H7 (cell line): ENCODE data around the gene NPTN. TPM values are rescaled to one million over a fixed set of nuclear protein-coding genes. Genes with fewer than 3 reads are reported as not detected.

Source experiments
- DNase-seq: peaks from one replicate; pipeline ENCODE4 v3.0.0; 2012
- H3K27me3 ChIP-seq: 2 replicates; pipeline ENCODE4 v1.6.0; 2011; ENCODE audit warnings: mild to moderate bottlenecking, low read length; ENCODE audit not compliant: control insufficient read depth, insufficient read depth
- H3K36me3 ChIP-seq: replicated peaks from 2 replicates; pipeline ENCODE4 v1.5.1; 2011; ENCODE audit warnings: low read length; ENCODE audit not compliant: control insufficient read depth, insufficient read depth
- H3K4me3 ChIP-seq: 2 replicates; pipeline ENCODE4 v1.5.1; 2011; ENCODE audit warnings: low read depth, mild to moderate bottlenecking, control low read depth, low read length, moderate library complexity; ENCODE audit not compliant: insufficient read depth
- total RNA-seq: library from RNA; depleted of rRNA; stranded (reverse); fragments of >200 nt; shearing (Covaris generic); gene quantifications from 2 replicates; pipeline ENCODE4 v1.2.3, GENCODE V29; 2014

Gene NPTN
- total RNA-seq, 1 experiment from 2014 or later: 85.4 TPM

- no peaks in the 10 kb centered on the region for H3K36me3 ChIP-seq
- DNase-seq: no peak
- H3K4me3 ChIP-seq: no peak overlapping the region
- no peaks in the 10 kb centered on the region for H3K27me3 ChIP-seq
Measured at GRCh38 chr15:73621286-73621826, 11.8 kb downstream of the NPTN start.

- no peak for DNase-seq
- H3K4me3 ChIP-seq: no peak overlapping the region
- H3K36me3 ChIP-seq: no peaks in the 10 kb centered on the region
- no peaks in the 10 kb centered on the region for H3K27me3 ChIP-seq
Measured at GRCh38 chr15:73620078-73620477, 13.1 kb downstream of the NPTN start.

- Histone ChIP-seq H3K4me3 (no peak overlapping the region), H3K36me3 (no peaks in the 10 kb centered on the region), H3K27me3 (no peaks in the 10 kb centered on the region)
- DNase-seq: no peak
Measured at GRCh38 chr15:73617913-73618312, 15.3 kb downstream of the NPTN start.

- DNase-seq: no peak
- H3K36me3 ChIP-seq: no peaks in the 10 kb centered on the region
- no peak overlapping the region for H3K4me3 ChIP-seq
- no peaks in the 10 kb centered on the region for H3K27me3 ChIP-seq
Measured at GRCh38 chr15:73617301-73617831, 15.8 kb downstream of the NPTN start.

- Histone ChIP-seq H3K27me3 (no peaks in the 10 kb centered on the region), H3K4me3 (no peak overlapping the region), H3K36me3 (no peaks in the 10 kb centered on the region)
- DNase-seq: no peak
Measured at GRCh38 chr15:73608941-73609340, 24.2 kb downstream of the NPTN start.

GRCh38 chr15:73608475-73608874 is 24.7 kb downstream of the NPTN start:
- H3K27me3 ChIP-seq: no peaks in the 10 kb centered on the region

GRCh38 chr15:73607843-73608242 is 25.3 kb downstream of the NPTN start:
- Histone ChIP-seq H3K36me3 (no peaks in the 10 kb centered on the region), H3K27me3 (no peaks in the 10 kb centered on the region), H3K4me3 (no peak overlapping the region)
- DNase-seq: no peak

More at GRCh38 chr15:73608475-73608874, 24.7 kb downstream of the NPTN start:
- H3K4me3 ChIP-seq: no peak overlapping the region
- DNase-seq: no peak
- H3K36me3 ChIP-seq: no peaks in the 10 kb centered on the region

GRCh38 chr15:73607405-73607804 is 25.8 kb downstream of the NPTN start:
- H3K4me3 ChIP-seq: no peak overlapping the region
- no peaks in the 10 kb centered on the region for H3K36me3 ChIP-seq
- DNase-seq: no peak
- H3K27me3 ChIP-seq: no peaks in the 10 kb centered on the region

- Histone ChIP-seq H3K36me3 (no peaks in the 10 kb centered on the region), H3K4me3 (no peak overlapping the region), H3K27me3 (no peaks in the 10 kb centered on the region)
- DNase-seq: no peak
Measured at GRCh38 chr15:73605759-73606436, 27.3 kb downstream of the NPTN start.

- H3K4me3 ChIP-seq: no peak overlapping the region
- H3K36me3 ChIP-seq: no peaks in the 10 kb centered on the region
- no peak for DNase-seq
- no peaks in the 10 kb centered on the region for H3K27me3 ChIP-seq
Measured at GRCh38 chr15:73604477-73604876, 28.7 kb downstream of the NPTN start.

- H3K4me3 ChIP-seq: no peak overlapping the region
- no peak for DNase-seq
- H3K27me3 ChIP-seq: no peaks in the 10 kb centered on the region
- no peaks in the 10 kb centered on the region for H3K36me3 ChIP-seq
Measured at GRCh38 chr15:73602992-73603391, 30.2 kb downstream of the NPTN start.

- Histone ChIP-seq H3K27me3 (no peaks in the 10 kb centered on the region), H3K36me3 (no peaks in the 10 kb centered on the region), H3K4me3 (no peak overlapping the region)
- no peak for DNase-seq
Measured at GRCh38 chr15:73602446-73602843, 30.7 kb downstream of the NPTN start.

GRCh38 chr15:73601451-73602445 is 31.4 kb downstream of the NPTN start:
- no peak for DNase-seq
- H3K4me3 ChIP-seq: no peak overlapping the region
- no peaks in the 10 kb centered on the region for H3K27me3 ChIP-seq

GRCh38 chr15:73600413-73601335 is 32.5 kb downstream of the NPTN start:
- no peak for DNase-seq
- Histone ChIP-seq H3K4me3 (no peak overlapping the region), H3K36me3 (no peaks in the 10 kb centered on the region), H3K27me3 (no peaks in the 10 kb centered on the region)

More at GRCh38 chr15:73601451-73602445, 31.4 kb downstream of the NPTN start:
- H3K36me3 ChIP-seq: no peaks in the 10 kb centered on the region
